GM23248 (cell line): ENCODE measurements around the gene CFAP210. TPM values are rescaled to one million over a fixed set of nuclear protein-coding genes. Genes with fewer than 3 reads are reported as not detected.
"Not testable (repeated sequence)": the region's sequence is repeated elsewhere in the genome, so short reads cannot be mapped to it uniquely, and the experiment has no call there.

ENCODE experiments used
- DNase-seq: peaks from one replicate; pipeline ENCODE4 v3.0.0-alpha.2; 2015
- H2AFZ ChIP-seq: fragments of 200-600 bp; sonication (generic); 2 replicates; pipeline ENCODE4 v1.6.1; 2016; ENCODE audit warnings: antibody characterized with exemption
- H3F3A ChIP-seq: fragments of 200-600 bp; sonication (generic); 2 replicates; pipeline ENCODE4 v1.6.1; 2016; ENCODE audit warnings: mild to moderate bottlenecking, antibody characterized with exemption, mixed run types; ENCODE audit not compliant: insufficient read depth
- H3K27ac ChIP-seq: fragments of 200-600 bp; sonication (generic); 2 replicates; pipeline ENCODE4 v1.5.1; 2016; ENCODE audit warnings: mild to moderate bottlenecking
- H3K27me3 ChIP-seq: fragments of 200-600 bp; sonication (generic); replicated peaks from 2 replicates; pipeline ENCODE4 v1.6.1; 2016; ENCODE audit warnings: mild to moderate bottlenecking; ENCODE audit not compliant: insufficient read depth
- H3K36me3 ChIP-seq: fragments of 200-600 bp; sonication (generic); 2 replicates; pipeline ENCODE4 v1.6.1; 2016; ENCODE audit warnings: low read depth, mild to moderate bottlenecking
- H3K4me1 ChIP-seq: fragments of 200-600 bp; sonication (generic); 2 replicates; pipeline ENCODE4 v1.6.1; 2016; ENCODE audit warnings: mild to moderate bottlenecking; ENCODE audit not compliant: insufficient read depth
- H3K4me2 ChIP-seq: fragments of 200-600 bp; sonication (generic); one replicate; pipeline ENCODE4 v1.6.1; 2016; ENCODE audit warnings: mild to moderate bottlenecking; ENCODE audit not compliant: unreplicated experiment
- H3K4me3 ChIP-seq: fragments of 200-600 bp; sonication (generic); 2 replicates; pipeline ENCODE4 v1.5.1; 2016; ENCODE audit warnings: mild to moderate bottlenecking
- H3K79me2 ChIP-seq: fragments of 200-600 bp; sonication (generic); 2 replicates; pipeline ENCODE4 v1.6.1; 2016; ENCODE audit warnings: mild to moderate bottlenecking; ENCODE audit not compliant: insufficient read depth
- H3K9ac ChIP-seq: fragments of 200-600 bp; sonication (generic); 2 replicates; pipeline ENCODE4 v1.6.1; 2016; ENCODE audit warnings: mild to moderate bottlenecking
- H3K9me2 ChIP-seq: fragments of 200-600 bp; sonication (generic); 2 replicates; pipeline ENCODE4 v1.6.1; 2016; ENCODE audit warnings: mixed run types, mild to moderate bottlenecking, moderate library complexity; ENCODE audit not compliant: insufficient read depth
- H3K9me3 ChIP-seq: fragments of 200-600 bp; sonication (generic); one replicate; pipeline ENCODE4 v1.6.1; 2017; ENCODE audit warnings: low read depth
- H4K20me1 ChIP-seq: fragments of 200-600 bp; sonication (generic); 2 replicates; pipeline ENCODE4 v1.6.0; 2016; ENCODE audit not compliant: insufficient read depth
- EZH2 ChIP-seq: fragments of 200-600 bp; sonication (generic); IDR thresholded peaks from 2 replicates; pipeline ENCODE4 v1.6.1; 2018; ENCODE audit warnings: antibody characterized with exemption, mild to moderate bottlenecking; ENCODE audit not compliant: insufficient read depth, poor library complexity, severe bottlenecking
- EZH2phosphoT487 ChIP-seq: fragments of 200-600 bp; sonication (generic); IDR thresholded peaks from 2 replicates; pipeline ENCODE4 v1.6.1; 2018; ENCODE audit warnings: antibody characterized with exemption, moderate library complexity, mild to moderate bottlenecking, low read depth; ENCODE audit not compliant: insufficient read depth
- WGBS, 2 experiments: methylation state at CpG; one replicate each; pipeline ENCODE4 v1.1.6; 2015 to 2017; ENCODE audit warnings: low lambda C conversion rate in 2 of 2, low coverage in 1 of 2; ENCODE audit errors: missing lambda C conversion rate in 2 of 2; 5-methylcytosine and 5-hydroxymethylcytosine counted together
- in situ Hi-C: fragments of 300-500 bp; cut with MboI; formaldehyde crosslinking; loops from 2 replicates; pipeline ENCODE4 v1.15.0; 2020
- polyA plus RNA-seq: library from polyadenylated mRNA; unstranded; fragments of >200 nt; fragmentation: Nextera tagmentation; extraction: Ambion mirVana; gene quantifications from 2 replicates; pipeline ENCODE4 v1.2.1, GENCODE V29; 2016
- small RNA-seq: library from RNA; depleted of rRNA; stranded (forward); fragments of <200 nt; gene quantifications from one replicate; pipeline ENCODE3, GENCODE V24; 2014; ENCODE audit warnings: low read depth, low replicate concordance
- total RNA-seq: library from RNA; depleted of rRNA; stranded (reverse); fragments of >200 nt; shearing (Covaris generic); gene quantifications from 2 replicates; pipeline ENCODE4 v1.2.3, GENCODE V29; 2014; rRNA removed

CFAP210 gene
- total and polyA plus RNA-seq, 2 experiments from 2014 or later = 0.11 TPM; not detected in 1

DNA sequence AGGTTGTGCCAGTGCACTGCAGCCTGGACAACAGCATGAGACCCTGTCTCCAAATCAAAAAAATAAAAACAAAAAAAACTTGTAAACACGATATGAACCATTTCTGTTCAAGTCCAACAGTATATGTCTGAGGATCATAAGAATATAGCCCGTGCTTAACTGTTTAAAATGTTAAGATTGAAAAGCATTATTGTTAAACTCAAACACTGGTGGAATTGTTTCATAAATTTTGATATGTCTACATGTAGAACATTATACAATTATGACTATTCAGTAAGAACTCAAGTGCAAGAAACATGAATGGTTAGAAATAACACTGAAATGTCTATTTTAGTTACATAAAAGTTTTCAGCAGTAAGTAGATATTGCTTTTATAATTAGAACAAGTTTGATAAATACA lies 80.3 kb downstream of the CFAP210 start:
- TF ChIP-seq EZH2phosphoT487 (no peak), EZH2 (no peak)
- H3K9me2 ChIP-seq = no peaks in the 10 kb centered on the region
- H3K9me3 ChIP-seq = no peaks in the 10 kb centered on the region
- peaks cover 77% of the 10 kb centered on the region for H3K36me3 ChIP-seq
- no peak overlapping the region for H3K27ac ChIP-seq
- H2AFZ ChIP-seq = no peak overlapping the region
- H3K79me2 ChIP-seq = peaks cover 71% of the 10 kb centered on the region
- peaks cover 7% of the 10 kb centered on the region; the same call in 1 of the 2 replicates for H3F3A ChIP-seq
- no peak overlapping the region for H3K9ac ChIP-seq
- no peaks in the 10 kb centered on the region for H4K20me1 ChIP-seq
- in situ Hi-C loops = no loop called here
- no peaks in the 10 kb centered on the region for H3K27me3 ChIP-seq
- no peak for DNase-seq
- no peak overlapping the region for H3K4me2 ChIP-seq
- 95 to 96% methylated on average over 2 of the region's 2 CpGs for WGBS, 2 experiments
- H3K4me1 ChIP-seq = no peaks in the 10 kb centered on the region
- H3K4me3 ChIP-seq = no peak overlapping the region

DNA sequence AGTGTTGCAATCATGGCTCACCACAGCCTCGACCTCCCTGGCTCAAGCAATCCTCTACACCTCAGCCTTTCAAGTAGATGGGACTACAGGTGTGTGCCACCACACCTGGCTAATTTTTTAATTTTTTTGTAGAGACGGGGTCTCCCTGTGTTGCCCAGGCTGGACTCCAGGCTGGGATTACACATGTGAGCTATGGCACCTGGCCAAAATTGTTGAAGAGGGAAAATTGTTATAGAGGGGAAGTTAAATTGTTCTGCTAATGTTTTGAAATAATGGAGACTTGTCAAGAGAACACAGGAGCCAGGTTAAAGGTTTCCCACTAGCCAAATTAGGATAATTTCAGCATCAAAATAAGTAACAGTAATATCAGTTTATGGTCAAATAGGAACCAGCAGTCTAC lies 84.9 kb downstream of the CFAP210 start:
- no peak overlapping the region for H3K4me2 ChIP-seq
- DNase-seq = no peak
- in situ Hi-C loops = no loop called here
- H3K9me2 ChIP-seq = no peaks in the 10 kb centered on the region
- WGBS, 2 experiments = 76 to 78% methylated on average over 2 of the region's 2 CpGs
- no peak overlapping the region for H3K27ac ChIP-seq
- no peak overlapping the region for H3K4me3 ChIP-seq
- peaks cover 80% of the 10 kb centered on the region for H3K36me3 ChIP-seq
- H2AFZ ChIP-seq = no peak overlapping the region
- no peaks in the 10 kb centered on the region for H3K4me1 ChIP-seq
- no peaks in the 10 kb centered on the region for H3K9me3 ChIP-seq
- no peak overlapping the region for H3K9ac ChIP-seq
- H4K20me1 ChIP-seq = no peaks in the 10 kb centered on the region
- H3K27me3 ChIP-seq = no peaks in the 10 kb centered on the region
- H3K79me2 ChIP-seq = peaks cover 41% of the 10 kb centered on the region
- H3F3A ChIP-seq = peaks cover 7% of the 10 kb centered on the region; the same call in 1 of the 2 replicates
- no peak for TF ChIP-seq EZH2phosphoT487
- no peak for TF ChIP-seq EZH2

DNA sequence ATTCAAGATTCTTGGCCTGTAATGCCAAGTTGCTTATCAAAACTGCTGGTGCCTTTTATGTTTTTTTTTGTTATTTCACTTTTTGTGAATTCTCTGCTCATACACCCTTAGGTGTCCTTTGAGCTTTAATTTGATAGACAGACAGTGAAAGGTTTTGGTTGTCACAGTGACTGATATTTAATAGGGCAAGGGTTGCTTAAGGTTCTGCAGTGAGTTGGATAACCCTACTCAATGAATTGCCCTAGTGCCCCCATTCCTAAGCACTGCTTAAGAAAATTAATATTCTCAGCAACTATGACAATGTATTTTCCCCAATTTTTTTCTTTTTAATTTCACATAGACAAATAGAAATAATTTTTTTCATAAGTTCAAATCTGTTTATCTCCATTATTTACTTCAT lies 94.6 kb downstream of the CFAP210 start:
- Histone ChIP-seq H3K9ac (no peak overlapping the region), H3K4me1 (no peaks in the 10 kb centered on the region), H3K27me3 (no peaks in the 10 kb centered on the region), H3K36me3 (0 out of 2 replicates have a peak, but pooled peaks cover 3% of the 10 kb centered on the region), H3K4me3 (no peak overlapping the region), H4K20me1 (peaks cover 11% of the 10 kb centered on the region), H3F3A (no peaks in the 10 kb centered on the region), H3K27ac (no peak overlapping the region), H2AFZ (no peak overlapping the region), H3K79me2 (peaks cover 100% of the 10 kb centered on the region), H3K9me3 (no peaks in the 10 kb centered on the region), H3K4me2 (no peak overlapping the region), H3K9me2 (no peaks in the 10 kb centered on the region)
- in situ Hi-C loops = no loop called here
- no peak for DNase-seq
- TF ChIP-seq EZH2 (no peak), EZH2phosphoT487 (no peak)

DNA sequence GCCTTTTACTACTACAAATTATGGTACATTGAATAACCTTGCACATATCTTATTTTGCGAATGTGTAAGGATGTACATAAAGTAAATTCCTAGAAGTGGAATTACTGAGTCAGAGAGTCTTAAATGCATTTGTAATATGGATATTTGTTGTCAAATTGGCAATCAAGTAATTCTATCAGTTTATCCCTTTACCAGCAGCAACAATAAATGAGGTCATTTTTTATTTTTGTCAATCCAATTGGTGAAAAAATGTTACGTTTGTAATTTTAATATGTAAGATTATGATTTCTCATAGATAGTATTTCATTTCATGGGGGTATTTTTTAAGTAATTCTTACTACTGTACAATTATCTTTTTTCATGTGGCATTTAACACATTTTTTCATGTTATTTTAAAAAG lies 95.2 kb downstream of the CFAP210 start:
- H3K9ac ChIP-seq = no peak overlapping the region
- peaks cover 100% of the 10 kb centered on the region for H3K79me2 ChIP-seq
- no peak for DNase-seq
- no peak overlapping the region for H2AFZ ChIP-seq
- no peaks in the 10 kb centered on the region for H3F3A ChIP-seq
- no peak overlapping the region for H3K4me2 ChIP-seq
- H3K36me3 ChIP-seq = no peaks in the 10 kb centered on the region
- in situ Hi-C loops = no loop called here
- H3K4me1 ChIP-seq = no peaks in the 10 kb centered on the region
- no peaks in the 10 kb centered on the region for H3K9me3 ChIP-seq
- H4K20me1 ChIP-seq = peaks cover 11% of the 10 kb centered on the region
- H3K9me2 ChIP-seq = no peaks in the 10 kb centered on the region
- WGBS, 2 experiments = 90 to 95% methylated on average over 2 of the region's 2 CpGs
- TF ChIP-seq EZH2phosphoT487 (no peak), EZH2 (no peak)
- no peak overlapping the region for H3K4me3 ChIP-seq
- no peaks in the 10 kb centered on the region for H3K27me3 ChIP-seq
- no peak overlapping the region for H3K27ac ChIP-seq

DNA sequence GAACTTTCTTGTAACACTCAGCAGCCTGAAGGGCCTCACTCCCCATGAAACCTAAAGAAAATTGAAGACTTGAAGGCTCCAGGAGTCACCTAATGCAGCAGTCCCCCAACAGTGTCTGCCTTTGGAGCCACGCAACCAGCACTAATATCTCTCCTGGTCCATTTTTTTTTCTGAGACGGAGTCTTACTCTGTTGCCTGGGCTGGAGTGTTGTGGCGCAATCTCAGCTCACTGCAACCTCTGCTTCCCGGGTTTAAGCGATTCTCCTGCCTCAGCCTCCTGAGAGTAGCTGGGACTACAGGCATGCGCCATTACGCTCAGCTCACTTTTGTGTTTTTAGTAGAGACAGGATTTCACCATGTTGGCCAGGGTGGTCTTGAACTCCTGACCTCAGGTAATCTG lies 97.7 kb downstream of the CFAP210 start:
- in situ Hi-C loops, H3K4me3 ChIP-seq, H3K4me2 ChIP-seq, H2AFZ ChIP-seq, DNase-seq, H3F3A ChIP-seq, H3K9me2 ChIP-seq, H3K27me3 ChIP-seq, H3K27ac ChIP-seq, H3K9me3 ChIP-seq, H3K9ac ChIP-seq, H3K36me3 ChIP-seq, H3K4me1 ChIP-seq: not testable (repeated sequence)
- 86% methylated on average over 7 of the region's 7 CpGs for WGBS, 2 experiments
- Histone ChIP-seq H4K20me1 (peaks cover 11% of the 10 kb centered on the region), H3K79me2 (peaks cover 100% of the 10 kb centered on the region)

Small RNAs within 50 kb of the gene (small RNA-seq; reads per million reads assigned to genes)
- not detected for gene RF00432

Other genes with a start within 250 kb of the CFAP210 start
- gene BBS5, start 214.9 kb downstream of the CFAP210 start, total RNA-seq = 7.0 and 8.0 TPM in 2 replicates
- 2.8 and 4.5 TPM in 2 replicates for gene BBS5, start 214.9 kb downstream of the CFAP210 start, polyA plus RNA-seq
- gene KLHL41, start 184.7 kb downstream of the CFAP210 start, total RNA-seq = 0.11 and 0.13 TPM in 2 replicates
- 0.11 TPM in 1 of 2 replicates, not detected in the other for gene KLHL41, start 184.7 kb downstream of the CFAP210 start, polyA plus RNA-seq
- 13.3 and 18.8 TPM in 2 replicates for gene FASTKD1, start 120.5 kb downstream of the CFAP210 start, total RNA-seq
- 15.7 and 17.7 TPM in 2 replicates for gene FASTKD1, start 120.5 kb downstream of the CFAP210 start, polyA plus RNA-seq
- 23.0 and 28.2 TPM in 2 replicates for gene PPIG, start 110.1 kb downstream of the CFAP210 start, total RNA-seq
- gene PPIG, start 110.1 kb downstream of the CFAP210 start, polyA plus RNA-seq = 51.3 and 60.5 TPM in 2 replicates
- gene PHOSPHO2, start 64 bp upstream of the CFAP210 start, total RNA-seq = 0.86 and 2.4 TPM in 2 replicates
- gene PHOSPHO2, start 64 bp upstream of the CFAP210 start, polyA plus RNA-seq = 3.6 and 3.8 TPM in 2 replicates
- gene KLHL23, start 39.4 kb upstream of the CFAP210 start, total RNA-seq = 0.38 and 1.7 TPM in 2 replicates
- gene KLHL23, start 39.4 kb upstream of the CFAP210 start, polyA plus RNA-seq = 0.26 and 0.62 TPM in 2 replicates
- gene SSB, start 104.5 kb upstream of the CFAP210 start, total RNA-seq = 80.4 and 97.6 TPM in 2 replicates
- gene SSB, start 104.5 kb upstream of the CFAP210 start, polyA plus RNA-seq = 200 and 204 TPM in 2 replicates
- gene METTL5, start 130.5 kb upstream of the CFAP210 start, total RNA-seq = 23.6 and 29.2 TPM in 2 replicates
- 78.6 and 83.2 TPM in 2 replicates for gene METTL5, start 130.5 kb upstream of the CFAP210 start, polyA plus RNA-seq
- 21.2 and 22.4 TPM in 2 replicates for gene UBR3, start 133.0 kb upstream of the CFAP210 start, total RNA-seq
- 8.9 and 9.2 TPM in 2 replicates for gene UBR3, start 133.0 kb upstream of the CFAP210 start, polyA plus RNA-seq